GM21390 (cell line): ENCODE results near the gene RTP5.
"Not testable (repeated sequence)": the region's sequence is repeated elsewhere in the genome, so short reads cannot be mapped to it uniquely, and the experiment has no call there.

Experiments
- ATAC-seq: cut with Tn5 transposase; IDR thresholded peaks from one replicate; pipeline ENCODE4 v1.9.1; 2021; ENCODE audit not compliant: unreplicated experiment

RTP5 gene

DNA sequence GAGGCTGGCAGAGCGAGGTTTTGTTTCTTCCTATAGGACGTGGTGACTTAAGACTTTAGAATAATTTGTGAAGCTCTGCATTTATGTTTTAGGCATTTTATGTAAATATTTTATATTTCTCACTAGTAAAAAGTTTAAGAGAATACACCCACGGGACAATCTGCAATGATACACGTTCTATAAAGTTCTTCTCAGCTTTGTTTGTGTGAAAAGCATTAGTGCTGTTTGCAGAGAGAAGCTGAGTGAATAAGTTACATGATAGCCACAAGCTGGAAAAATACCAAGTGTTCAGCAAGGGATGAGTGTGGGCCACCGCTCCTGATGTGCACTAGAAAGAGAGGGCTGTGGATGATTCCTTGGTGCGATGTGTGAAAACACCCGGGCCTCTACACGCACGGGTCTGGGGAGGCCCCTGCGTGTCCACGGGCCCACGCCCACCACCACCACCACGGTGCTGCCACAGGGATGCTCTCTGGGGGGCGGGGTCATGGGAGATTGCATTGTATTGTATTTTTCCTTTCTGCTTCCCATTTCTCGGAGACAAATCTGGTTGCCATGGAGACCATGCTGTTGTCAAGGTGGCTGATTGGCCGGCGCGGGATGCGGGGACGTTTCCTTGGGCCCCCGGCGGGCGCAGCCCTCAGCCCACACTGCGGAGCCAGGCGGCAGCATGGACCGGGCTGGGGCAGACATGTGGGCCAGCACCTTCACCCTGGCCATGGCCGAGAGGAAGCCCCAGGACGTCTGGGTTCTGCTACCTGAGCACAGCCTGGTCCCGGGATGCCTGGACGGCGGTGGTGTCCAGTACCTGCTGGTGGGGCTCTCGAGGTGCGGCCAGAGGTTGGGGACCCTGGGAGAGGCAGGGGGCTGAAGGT is at the start of gene RTP5:
Gene RTP5, plus strand, starts transcription at position 643 of the 875 bp plus-strand sequence. Its CDS starts 28 bp downstream, at position 671.
- no peak for ATAC-seq

DNA sequence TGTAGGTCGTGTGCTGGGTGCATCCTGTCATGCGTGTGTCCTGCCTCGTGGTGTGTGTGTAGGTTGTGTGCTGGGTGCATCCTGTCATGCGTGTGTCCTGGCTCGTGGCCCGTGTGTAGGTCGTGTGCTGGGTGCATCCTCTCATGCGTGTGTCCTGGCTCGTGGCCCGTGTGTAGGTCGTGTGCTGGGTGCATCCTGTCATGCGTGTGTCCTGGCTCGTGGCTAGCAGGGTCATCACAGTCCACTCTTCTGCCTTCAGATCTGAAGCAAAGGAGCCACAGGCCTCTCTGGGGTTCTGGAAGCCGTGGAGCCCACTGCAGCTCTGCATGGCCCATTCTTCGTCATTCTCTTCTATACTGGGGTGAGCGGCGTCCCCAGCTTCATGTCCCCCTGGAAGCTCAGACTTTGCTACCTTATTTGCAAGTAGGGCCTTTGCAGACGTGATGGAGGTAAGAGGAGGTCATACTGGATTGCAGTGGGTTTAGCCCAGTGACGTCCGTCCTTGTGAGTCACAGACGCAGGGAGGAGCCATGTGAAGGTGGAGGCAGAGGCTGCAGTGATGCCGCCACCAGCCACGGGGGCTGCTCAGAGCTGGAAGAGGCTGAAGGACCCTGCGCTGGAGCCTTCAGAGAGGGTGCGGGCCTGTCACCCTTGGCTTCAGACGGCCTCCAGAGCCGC is 49.4 kb upstream of the RTP5 start:
- ATAC-seq = not testable (repeated sequence)

DNA sequence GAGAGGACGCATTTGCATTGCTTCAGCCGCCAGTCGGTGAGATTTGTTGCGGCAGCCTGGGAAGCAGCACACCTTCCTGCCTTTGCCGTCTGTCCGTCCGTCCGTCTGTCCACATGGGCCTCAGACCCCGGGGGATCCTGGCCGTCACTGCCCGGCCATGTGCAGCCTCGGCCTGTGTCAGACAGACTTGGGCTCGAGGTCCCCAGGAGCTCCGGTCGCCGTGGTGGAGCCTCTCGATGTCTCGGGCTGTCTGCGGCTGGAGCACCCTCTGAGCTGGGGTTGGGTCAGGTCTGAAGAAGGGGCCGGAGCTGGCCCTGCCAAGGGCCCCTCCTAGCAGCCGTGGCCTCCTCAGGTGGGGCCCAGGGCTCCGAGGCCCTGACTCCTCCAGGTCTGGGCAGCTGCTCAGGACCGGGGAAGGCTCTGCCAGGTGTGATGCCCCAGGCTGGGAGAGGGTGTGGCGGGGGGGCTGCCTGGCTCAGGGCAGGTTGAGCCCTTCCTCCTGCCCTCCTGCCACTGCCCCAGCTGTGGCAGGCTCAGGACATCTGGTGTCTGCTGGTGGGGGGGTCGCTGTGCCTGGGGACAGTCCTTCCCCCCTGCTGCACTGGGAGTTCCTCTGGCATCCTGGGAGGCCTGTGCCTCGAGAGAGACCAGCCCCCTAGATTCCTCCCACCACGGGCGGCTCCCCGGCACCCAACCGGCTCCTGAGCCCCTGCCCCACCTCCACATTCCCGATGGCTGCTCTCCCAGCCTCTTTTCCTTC is 48.7 kb upstream of the RTP5 start:
- ATAC-seq = no peak

DNA sequence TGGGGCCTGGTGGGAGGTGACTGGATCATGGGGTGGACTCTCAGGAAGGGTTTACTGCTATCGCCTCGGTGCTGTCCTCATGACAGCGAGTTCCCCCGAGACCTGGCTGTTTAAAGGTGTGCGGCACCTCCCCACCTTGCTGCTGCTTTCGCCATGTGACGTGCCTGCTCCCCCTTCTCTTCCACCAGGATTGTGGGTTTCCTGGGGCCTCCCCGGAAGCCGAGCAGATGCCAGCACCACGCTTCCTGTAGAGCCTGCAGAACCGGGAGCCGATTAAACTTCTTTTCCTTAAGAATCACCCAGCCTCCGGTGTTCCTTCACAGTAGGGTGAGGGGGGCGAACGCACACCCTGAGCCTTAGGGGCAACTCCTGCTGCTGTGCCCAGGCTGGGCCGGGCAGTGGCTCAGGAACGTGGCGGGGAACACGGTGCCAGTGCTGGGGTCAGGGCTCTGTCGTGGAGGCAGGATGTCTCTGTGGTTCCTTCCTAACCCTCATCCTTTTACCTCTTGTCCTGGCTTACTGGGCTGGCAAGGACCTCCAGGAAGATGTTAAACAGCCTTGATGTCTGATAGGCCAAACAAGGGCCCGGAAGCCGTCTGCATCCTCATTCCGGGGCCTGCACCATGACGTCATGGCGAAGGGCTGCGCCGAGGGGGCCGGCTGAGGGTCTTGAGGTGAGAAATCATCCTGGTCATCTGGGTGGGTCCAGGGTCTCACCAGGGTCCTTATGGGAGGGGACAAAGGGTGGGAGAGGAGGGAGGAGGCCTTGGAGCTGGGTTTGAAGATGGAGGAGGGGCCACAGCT is 47.9 kb upstream of the RTP5 start:
- no peak for ATAC-seq

DNA sequence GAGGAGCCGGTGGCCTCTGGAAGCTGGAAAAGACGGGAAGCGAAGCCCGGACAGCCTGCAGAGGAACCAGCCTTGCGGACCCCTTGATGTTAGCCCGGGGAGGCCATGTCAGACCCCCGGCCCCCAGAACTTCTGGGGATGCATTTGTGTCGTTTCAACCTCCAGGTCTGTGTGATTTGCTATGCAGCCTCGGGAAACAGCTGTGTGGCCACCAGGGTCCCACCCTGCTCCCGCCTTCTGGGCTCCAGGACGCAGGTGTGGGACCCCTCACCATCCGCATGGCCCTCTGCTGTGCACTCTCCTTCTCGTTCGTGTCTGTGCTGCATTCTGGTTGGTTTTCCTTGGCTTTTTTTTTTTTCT is 47.3 kb upstream of the RTP5 start:
- no peak for ATAC-seq

DNA sequence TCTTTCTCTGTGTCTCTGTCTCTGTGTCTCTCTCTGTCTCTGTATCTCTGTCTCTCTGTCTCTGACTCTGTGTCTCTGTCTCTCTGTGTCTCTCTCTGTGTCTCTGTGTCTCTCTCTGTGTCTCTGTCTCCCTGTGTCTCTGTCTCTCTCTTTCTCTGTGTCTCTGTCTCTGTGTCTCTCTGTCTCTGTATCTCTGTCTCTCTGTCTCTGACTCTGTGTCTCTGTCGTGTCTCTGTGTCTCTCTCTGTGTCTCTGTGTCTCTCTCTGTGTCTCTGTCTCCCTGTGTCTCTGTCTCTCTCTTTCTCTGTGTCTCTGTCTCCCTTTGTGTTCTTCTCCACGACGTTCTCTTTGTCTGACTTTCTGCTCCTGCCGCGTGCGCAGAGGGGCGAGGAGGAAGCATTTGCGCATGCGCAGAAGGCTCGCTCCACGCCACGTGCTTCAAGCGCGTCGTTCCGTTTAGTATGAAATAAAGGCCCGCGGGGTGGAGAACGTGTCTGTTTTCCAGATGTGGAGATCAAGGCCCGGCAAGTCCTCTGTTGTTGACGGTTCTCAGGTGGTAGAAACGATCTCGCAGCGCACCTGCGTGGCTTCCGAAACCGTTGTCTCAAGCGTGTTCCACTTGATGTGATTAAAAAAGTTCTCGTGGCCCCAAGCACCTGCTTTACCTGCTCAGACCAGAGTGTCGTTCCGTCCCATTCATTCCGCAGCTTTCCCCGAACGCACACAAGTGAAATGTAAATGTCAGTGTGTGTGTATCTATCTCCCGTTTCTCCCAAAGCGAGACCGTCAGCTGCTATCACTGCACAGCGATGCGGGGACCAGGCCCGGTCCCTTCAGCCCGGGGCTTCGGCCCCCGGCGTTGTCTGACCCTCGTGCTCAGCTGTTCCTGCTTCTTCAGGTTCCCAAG is 45.7 kb upstream of the RTP5 start:
- not testable (repeated sequence) for ATAC-seq

DNA sequence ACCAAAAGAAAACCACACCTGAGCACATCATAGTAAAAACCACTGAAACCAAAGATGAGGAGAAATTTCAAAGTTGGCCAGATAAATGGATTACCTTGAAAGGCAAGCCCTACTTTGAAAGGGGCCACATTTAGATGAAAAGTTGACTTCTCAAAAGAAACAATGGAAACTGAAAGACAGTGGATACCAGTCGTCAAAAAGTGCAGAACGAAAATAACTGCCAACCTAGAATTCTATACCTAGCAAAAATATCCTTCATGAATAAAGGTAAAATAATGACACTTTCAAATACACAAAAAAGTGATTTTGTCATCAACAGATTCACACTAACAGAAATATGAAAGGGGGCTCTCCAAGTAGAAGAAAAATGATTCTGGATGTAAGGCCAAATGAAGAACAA is 42.1 kb upstream of the RTP5 start:
- no peak for ATAC-seq

DNA sequence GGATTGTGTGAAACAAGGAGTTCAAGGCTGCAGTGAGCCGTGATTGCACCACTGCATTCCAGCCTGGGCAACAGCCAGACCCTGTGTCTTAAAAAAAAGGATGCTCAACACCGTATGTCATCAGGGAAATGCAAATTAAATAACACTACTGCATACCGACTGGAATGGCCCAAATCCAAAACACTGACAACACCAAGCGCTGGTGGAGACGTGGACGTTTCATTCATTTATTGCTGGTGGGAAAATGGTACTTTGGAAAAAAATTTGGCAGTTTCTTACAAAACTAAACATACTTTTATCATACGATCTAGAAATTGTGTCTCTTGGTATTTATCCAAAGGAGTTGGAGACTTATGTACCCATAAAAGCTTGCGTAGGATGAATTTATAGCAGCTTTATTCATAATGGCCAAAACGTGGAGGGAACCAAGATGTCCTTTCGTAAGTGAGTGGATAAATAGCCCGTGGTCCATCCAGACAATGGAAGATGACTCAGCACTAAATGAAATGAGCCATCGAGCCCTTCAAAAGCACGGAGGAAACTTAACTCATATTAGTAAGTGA is 36.3 kb upstream of the RTP5 start:
- no peak for ATAC-seq

DNA sequence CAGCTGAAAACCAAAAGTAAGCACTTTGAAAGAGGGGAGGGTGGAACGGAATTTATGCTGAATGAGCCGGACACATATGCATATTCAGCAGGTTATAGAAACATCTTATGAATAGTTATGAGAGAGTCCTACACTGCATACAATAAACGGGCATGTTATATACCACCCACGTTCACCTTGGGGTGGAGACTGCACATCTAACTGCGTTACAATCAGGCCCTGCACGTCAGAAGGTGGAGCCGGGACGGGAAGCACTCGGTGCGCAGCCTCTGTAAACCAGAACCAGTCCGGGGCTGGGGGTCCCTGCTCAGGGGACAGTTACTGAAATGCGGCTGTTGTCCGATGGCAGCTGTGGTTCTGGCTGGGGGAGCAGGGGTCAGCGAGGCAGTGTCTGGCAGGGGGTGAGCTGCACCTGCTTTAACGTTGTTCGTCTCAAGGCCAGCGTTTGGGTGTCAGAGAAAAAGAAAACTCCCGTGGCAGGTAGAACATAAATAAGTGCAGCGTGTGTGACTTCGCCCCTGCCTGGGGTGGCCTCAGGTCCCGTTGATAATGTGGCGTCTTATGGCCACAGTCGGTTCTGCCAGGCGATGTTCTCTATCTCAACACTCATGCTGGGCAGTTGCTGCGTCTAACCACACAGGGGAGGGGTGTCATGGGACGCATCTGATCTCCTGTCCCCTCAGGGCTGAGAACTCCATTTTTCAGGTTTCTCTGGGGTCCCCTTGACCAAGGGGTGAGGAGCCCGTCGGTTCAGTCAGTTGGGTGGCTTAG is 35.6 kb upstream of the RTP5 start:
- not testable (repeated sequence) for ATAC-seq

DNA sequence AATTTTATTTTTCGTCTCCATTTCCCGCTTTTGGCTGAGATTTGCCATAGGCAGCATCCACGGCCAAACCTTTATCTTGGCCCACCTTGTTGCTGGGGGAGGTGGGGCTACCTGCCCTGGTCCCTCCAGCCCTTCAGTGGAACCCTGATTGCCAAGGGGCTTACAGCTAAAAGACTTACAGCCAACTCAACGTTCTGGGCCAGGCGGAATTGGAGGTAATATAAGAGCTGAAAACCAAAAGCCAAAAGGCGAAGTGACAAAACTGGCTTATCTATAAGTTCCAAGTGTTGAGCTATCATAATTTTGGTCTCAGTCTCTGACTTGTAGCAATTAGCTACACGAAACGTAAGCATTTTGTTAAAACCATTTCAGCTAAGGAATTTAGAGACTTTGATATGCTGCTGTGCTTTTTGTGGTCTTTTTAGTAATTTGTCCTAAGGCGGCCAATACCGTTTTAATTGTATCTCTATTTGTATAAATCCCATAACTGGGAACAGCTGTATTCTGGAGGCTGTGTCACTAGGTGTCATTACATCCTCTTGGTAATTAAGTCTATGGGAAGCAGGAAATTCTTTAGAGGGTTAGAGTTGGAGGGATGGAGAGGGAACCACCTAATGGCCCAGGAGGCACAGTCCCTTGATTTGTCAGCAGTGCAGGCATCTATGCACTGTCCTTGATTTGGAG is 34.9 kb upstream of the RTP5 start:
- ATAC-seq = no peak

DNA sequence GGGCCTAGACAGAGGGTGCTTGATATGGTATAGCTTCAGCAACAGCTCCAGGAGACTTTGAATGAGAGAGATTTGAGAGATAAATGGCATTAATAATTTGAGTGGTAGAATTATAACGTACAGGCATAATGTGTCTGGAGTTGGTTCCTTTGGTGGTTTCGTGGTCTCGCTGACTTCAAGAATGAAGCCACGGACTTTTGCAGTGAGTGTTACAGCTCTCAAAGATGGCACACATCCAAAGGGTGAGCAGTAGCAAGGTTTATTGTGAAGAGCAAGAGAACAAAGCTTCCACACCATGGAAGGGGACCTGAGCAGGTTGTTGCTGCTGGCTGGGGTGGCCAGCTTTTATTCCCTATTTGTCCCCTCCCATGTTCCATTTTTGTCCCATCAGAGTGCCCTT is 33.9 kb upstream of the RTP5 start:
- no peak for ATAC-seq

DNA sequence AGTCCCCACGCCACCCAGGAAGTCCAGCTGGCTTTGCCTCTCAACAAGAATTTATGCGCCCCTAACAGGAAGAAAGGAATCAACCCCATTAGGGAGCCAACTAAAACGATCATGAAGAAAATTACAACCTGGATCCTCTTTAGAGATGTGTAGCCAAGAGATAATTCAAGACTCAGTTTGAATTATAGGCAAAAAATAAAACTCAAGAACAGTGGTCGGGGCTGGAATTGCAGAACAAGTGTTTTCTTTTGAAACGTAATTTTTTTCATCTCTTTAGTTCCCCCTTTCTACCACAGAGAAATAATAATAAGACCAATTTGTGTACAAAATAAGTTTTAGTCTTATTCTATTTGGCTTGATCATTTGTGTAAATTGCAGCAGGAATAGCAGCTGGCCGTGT is 33.2 kb upstream of the RTP5 start:
- no peak for ATAC-seq

DNA sequence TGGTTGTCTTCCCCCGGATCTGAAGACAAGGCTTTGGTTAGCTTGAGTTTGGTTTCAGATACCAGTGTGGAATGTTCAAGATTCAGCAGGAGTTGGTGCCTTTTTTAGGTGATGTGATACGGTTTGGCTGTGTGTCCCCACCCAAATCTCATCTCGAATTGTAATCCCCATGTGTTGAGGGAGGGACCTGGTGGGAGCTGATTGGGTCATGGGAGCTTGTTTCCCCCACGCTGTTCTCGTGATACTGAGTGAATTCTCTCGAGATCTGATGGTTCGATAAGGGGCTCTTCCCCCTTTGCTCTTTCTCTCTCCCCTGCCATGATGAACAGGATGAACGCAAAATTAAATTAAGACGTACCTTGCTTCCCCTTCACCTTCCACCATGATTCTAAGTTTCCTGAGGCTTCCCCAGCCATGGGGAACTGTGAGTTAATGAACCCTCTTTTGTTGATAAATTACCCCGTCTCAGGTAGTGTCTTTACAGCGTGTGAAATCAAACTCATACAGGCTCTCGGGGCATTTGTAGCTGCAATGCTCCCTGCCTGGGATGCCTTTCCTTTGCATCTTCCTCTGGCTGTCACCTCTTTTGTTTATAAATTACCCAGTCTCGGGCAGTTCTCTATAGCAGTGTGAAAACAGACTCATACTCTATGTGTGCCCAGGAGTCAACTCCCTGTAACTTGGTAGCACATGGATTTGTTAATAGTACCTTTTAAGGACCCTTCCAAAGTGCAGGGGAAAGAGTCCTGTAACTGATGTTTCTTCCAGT is 32.1 kb upstream of the RTP5 start:
- ATAC-seq = no peak

DNA sequence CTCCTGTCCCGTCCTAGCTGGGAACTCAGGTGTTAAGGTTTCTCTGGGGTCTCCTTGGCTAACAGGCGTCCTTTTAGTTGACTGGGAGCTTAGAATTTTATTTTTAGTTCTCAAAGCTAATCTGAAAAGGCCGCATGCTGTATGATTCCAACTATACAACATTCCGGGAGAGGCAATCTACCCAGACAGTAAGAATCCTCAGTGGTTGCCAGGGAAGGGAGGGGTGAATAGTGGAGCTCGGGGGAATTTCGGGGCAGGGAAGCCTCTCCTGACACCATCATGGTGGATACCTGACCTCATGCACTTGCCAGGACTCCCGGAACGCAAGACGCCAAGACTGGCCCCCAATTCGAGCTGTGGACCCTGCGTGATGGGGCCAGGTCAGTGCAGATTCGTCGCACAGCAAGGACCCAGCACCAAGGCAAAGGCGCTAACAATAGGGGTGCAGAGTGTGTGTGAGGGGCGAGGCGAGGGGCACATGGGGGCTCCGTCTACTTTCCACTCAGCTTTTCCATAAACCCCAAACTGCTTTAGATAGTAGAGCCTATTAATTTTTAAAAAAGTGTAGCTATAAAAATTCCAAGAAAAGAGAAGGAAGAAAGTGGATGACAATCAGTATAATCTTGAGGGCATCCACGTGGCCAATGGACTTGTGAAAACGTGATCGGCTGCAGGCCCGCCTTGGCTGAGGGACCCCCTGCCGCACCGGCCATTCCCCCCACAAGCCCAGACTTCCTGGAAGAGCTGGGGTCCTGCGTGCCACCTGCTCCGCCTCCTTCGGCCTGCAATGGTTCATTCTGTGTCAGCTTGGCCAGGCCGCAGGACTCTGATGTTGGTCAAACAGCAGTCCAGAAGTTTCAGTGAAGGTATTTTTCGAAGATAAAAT is 28.1 kb upstream of the RTP5 start:
- no peak for ATAC-seq

DNA sequence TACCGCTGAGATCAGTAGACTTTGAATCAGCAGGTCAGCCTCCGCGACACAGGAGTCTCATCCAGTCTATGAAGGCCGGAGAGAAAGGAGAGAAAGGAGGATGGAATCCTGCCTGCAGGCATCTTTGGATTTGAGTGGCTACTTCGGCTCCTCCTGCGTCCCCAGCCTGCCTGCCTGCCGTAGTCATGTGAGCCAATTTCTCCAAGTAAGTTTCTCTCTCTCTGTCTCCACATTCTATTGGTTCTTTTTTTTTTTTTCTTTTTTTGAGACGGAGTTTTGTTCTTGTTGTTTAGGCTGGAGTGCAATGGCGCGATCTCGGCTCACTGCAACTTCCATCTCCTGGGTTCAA is 27.5 kb upstream of the RTP5 start:
- ATAC-seq = no peak

DNA sequence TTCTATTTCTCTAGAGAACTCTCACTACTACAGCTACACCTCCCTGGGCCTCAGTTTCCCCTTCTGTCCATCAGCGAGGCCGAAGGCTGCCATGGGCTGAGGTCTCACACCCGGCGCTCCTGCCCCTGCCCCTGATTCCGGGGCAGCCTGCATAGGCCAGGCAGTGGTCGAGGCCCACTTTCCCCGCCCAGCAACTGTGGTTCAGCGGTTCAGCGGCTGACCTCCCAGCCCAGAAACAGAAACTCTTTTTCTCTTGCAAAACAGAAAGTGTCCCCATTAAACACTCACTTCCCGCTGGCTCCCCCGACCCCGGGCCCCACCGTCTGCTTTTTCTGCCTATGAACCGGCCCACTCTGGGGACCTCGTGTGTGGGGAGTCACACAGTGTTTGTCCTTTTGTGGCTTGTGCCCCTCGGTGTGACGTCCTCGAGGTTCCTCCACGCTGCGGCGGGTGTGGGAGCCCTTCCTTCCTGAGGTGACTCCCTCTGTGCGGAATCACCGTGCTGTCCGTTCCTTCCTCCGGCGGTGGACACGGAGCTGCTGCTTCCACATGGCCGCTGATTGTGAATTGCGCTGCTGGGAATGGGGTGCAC is 26.8 kb upstream of the RTP5 start:
- peak; percentile 48 for ATAC-seq
